Spleen (tissue), 7 donors: ENCODE results near the gene CEP162.

ENCODE experiments used
- CTCF ChIP-seq, 11 experiments: fragments of 200-600 bp in 7 of 11; fragments of 450-650 bp in 4 of 11; sonication (generic) in 4 of 11; IDR thresholded peaks in 8 of 11; conservative IDR thresholded peaks in 3 of 11; 1 replicate in 7 of 11; 2 replicates in 4 of 11; pipeline versions ENCODE4 v1.4.0 to v1.8.0; 2016 to 2021; ENCODE audit warnings: antibody characterized with exemption in 11 of 11, inconsistent platforms in 4 of 11, mild to moderate bottlenecking in 1 of 11
- POLR2A ChIP-seq, 3 donors: fragments of 450-650 bp; IDR thresholded peaks; one replicate each; pipeline ENCODE4 v1.5.1; 2017; ENCODE audit warnings: antibody characterized with exemption in 3 of 3, mild to moderate bottlenecking in 1 of 3
- POLR2AphosphoS5 ChIP-seq, 3 donors: sonication (generic); formaldehyde crosslinking; IDR thresholded peaks; one replicate each; pipeline ENCODE4 v1.5.1; 2017; ENCODE audit warnings: antibody characterized with exemption in 3 of 3
- donor health status: DM: no; HTN: no; CAD: no; lungs with moderate emphysema.
- donor health status: DM: no; HTN: no; CAD: no.
- donor health status: DM: no; HTN: no; CAD: no.

DNA sequence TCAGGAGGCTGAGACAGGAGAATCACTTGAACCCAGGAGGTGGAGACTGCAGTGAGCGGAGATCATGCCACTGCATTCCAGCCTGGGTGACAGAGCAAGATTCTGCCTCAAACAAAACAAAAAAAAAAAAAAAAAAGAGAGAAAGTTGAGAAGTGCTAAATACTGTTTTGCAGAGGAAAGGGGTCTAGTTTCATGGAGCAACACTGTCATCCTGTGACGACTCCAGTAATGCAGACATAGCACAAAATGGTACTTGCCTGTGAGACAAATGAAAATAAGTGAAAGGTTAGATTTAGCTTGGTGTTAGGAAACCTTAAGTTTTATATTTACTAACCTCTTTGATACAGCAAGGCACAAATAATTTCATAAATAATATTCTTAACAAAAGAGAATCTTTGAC lies 29.7 kb downstream of the CEP162 start:
- TF ChIP-seq POLR2A (IDR thresholded peaks at IDR 0.05) (no peak), CTCF (IDR thresholded peaks at IDR 0.05 in 8 of 11, conservative IDR thresholded peaks at IDR 0.05 in 3 of 11) (no peak), POLR2AphosphoS5 (IDR thresholded peaks at IDR 0.05) (no peak)
